Stimulated activated CD4-positive, alpha-beta T cell treated with anti-CD3 and anti-CD28 coated beads, Interleukin-4, amount 100 ng/mL, for 24 hours (primary cell): Measurements from ENCODE around the gene UTS2R.
"Not testable (repeated sequence)": the region's sequence is repeated elsewhere in the genome, so short reads cannot be mapped to it uniquely, and the experiment has no call there.

Experiments used
- DNase-seq: peaks from one replicate; pipeline ENCODE4 v3.0.0-alpha.2; 2020

UTS2R gene

DNA sequence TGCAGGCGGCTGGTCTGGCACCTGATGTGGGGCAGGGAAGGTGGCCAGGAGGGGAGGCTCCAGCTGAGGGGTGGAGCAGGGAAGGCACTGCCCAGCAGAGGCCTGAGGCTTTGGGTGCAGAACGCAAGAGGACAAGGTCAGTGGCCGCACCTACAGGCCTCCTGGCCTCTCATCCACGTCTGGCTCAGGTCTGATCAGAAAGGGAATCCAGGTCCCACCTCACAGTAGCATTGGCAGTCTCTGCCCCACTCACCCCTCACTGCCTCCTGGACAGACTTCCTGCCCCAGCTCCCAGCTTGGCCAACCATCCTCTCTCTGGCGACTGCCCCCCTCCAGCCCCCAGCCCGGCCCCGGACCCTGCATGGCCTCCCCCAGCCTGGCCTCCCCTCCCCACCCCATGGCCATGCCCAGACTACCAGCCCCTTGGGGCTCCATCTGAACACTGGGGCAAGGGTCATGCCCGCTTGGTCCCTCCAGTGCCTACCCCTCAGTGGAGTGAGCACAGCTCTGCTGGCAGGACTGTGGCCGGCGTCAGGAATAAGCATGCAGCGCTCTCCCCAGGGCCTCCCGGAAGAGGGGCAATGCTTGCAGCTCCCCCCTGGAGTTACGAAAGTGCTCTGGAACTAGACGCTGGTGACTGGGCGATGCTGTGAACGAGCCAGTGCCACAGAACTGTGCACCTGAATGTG lies 4.6 kb downstream of the UTS2R start:
- no peak for DNase-seq

DNA sequence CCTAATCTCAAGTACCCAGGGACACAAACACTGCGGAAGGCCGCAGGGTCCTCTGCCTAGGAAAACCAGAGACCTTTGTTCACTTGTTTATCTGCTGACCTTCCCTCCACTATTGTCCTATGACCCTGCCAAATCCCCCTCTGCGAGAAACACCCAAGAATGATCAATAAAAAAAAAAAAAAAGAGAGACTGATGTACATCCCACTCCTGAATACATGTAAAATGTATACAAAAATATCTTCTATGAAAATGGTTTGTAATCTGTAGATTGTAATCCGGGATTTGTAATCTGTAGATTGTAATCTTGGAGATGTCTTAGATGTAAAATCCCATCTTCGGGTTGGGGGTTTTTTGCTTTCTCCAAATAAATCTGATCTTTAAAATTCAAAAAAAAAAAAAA lies 5.7 kb downstream of the UTS2R start:
- DNase-seq, result not testable (repeated sequence)

- no peak for DNase-seq
Observed at GRCh38 chr17:82377924-82378740, 6.6 kb downstream of the UTS2R start.

DNA sequence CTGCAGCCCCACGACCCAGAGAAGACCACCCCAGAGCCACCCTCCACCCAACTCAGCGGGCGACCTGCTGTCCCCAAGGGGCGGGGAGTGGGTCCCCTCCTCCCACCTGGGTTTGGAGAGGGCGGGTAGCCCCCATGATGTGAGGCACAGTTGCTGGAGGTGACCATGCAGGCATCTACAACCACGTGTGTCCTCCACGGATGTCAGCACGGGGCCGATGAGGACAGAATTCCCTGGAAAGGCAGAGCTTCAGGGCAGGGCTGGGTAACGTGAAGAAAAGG lies 7.1 kb downstream of the UTS2R start:
- no peak for DNase-seq

GRCh38 chr17:82380860-82381702 lies 9.5 kb downstream of the UTS2R start:
- DNase-seq, result no peak

- DNase-seq, result not testable (repeated sequence)
Observed at GRCh38 chr17:82381703-82382009, 10.1 kb downstream of the UTS2R start.

DNA sequence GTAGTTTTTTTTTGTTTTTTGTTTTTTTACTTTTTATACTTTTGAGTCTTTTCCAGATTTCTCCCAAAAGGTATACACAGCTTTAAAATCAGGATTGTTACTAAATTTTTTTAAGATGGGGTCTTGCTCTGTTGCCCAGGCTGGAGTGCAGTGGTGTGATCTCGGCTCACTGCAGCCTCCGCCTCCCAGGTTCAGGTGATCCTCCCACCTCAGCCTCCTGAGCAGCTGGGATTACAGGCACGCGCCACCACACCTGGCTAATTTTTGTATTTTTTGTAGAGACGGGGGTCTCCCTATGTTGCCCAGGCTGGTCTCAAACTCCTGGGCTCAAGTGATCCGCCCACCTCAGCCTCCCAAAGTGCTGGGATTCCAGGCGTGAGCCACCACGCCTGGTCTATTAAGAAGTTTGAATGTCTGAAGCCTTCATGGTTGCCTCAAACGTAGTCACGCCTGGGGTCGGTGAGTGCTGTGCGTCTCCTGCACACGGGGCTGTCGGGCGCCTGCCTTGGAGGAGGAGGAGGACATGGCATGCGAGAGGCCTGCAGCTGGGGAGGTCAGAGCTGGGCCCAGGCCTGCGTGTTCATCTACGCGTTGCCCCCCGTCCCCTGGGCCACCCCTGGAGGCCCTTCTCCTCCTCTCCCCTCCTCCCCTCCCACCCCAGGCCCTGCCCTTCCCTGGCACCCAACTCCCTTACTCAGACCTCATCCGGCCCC lies 10.8 kb downstream of the UTS2R start:
- not testable (repeated sequence) for DNase-seq

DNA sequence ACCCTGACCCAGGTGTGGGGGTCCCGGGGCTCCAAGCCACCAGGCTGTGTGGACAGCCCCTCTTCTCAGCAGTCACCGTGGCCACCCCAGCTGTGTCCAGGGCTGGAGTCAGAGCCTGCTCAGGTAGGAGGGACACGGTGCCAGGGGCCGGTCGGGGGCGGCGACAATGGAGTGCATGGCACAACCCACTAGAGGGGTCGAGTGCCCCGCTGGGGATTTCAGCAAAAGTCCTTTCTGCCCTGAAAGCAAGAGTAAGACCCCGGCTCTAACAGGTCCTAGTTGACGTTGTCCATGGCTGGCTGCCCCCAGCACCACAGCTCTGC lies 11.3 kb downstream of the UTS2R start:
- DNase-seq, result no peak

DNA sequence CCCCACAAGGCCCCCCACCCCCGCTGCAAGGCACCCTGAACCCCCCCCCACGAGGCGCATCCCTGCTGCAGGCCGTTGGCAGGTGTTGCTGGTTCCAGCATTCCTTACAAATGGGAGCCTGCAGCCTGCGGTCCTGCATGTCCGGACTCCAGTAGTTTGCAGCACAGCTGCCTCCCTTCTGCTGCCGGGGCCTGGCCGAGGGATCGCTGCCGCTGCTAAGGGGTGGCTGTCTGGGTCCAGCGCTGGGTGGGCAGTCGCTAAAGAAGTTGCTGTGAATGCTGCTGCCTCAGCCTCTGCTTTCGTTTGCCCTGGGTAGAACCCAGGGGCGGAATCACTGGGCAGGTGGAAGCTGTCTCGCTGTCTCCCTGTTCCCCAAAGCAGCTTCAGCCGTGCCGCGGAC lies 11.8 kb downstream of the UTS2R start:
- DNase-seq, result no peak

DNA sequence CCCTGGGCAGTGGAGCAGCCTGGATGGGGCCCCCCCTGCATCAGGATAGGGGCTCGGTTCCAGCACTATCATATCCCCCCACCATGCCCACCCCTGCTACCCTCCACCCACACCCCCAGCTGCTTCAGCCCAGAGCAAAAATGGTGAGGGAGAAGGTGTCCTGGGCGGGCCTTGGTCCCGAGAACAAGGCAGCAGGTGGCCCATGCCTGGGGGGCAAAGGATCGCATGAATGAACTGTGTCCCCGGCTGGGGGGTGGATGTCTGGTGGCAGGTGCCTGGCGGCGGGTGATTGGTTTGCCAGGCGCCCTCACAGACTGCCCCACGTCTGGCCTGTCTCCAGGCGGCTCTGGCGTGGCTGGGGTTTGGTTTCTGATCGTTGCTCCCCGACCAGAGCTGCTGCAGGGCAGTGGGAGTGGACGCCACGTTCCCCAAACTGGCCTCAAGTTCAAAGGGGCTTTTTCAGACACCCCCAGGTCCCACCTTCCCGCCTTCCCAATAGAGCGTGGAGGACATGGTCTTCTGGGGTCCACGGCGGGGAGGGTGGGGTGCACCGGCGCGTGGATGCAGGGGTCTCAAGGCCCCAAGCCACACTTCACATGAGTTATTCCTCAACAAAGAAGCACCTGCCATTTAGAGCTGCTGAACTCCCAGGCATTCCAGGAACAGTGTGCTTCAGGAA lies 12.6 kb downstream of the UTS2R start:
- no peak for DNase-seq

DNA sequence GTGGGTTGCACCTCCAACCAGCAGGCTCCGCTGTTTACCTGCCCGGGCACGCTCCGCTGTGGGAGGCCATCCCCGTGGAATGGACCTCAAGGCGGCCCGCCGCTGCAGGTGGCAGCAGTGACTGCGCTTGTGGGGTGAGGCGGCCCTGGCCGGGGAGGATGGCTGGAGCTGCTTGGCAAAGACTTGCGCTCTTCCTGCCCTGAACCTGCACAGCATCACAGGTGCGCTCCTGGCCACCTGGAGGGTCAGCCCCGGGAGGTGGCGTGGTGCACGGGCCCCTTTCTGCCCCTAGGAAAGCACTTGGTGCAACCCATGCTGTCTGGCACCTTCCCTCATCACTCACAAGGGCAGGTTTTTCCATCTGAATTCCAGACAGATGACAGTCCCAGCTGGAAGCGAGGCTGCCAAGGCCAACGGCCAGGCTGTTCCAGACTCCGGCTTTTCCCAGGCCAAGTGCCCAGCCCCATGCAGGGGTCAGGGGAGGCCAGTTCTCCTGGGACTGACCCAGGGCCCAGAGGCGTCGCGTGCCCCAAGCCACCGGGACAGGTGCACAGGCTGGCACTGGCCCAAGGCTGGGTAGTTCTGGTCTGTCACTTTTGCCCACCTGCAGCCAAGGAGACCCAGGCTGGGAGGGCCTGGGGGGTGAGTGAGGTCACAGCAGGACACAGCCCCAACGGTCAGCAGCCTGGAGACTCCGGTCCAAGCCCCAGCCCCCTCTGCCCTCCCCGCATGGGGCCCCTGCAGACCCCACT lies 13.3 kb downstream of the UTS2R start:
- no peak for DNase-seq

DNA sequence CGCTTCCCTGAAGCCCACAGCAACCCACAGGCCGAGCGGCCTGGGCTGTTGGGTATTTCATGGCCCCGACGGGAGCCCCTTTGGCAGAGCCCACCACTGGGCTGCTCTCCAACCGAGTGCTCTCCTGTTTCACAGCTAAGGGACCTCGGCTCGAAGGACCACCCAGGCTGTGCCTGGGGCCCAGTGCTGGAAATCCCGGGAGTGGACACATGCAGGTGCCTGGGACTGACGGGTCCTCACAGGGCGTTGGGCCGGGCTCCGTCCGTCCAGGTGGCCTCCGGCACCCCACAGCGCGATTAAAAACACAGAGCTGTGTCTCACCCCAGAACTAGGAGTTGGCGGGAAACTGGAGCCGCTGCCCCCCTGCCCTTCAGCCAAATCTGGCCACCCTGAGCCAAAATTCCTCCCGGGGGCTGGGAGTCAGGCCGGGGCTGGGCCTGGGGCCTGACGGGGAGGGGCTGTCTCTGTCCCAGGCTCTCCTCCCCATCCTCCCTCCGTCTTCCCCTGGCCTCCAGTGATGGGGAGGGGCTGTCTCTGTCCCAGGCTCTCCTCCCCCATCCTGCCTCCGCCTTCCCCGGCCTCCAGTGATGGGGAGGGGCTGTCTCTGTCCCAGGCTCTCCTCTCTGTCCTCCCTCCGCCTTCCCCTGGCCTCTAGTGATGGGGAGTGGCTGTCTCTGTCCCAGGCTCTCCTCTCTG lies 14.1 kb downstream of the UTS2R start:
- DNase-seq, result no peak

DNA sequence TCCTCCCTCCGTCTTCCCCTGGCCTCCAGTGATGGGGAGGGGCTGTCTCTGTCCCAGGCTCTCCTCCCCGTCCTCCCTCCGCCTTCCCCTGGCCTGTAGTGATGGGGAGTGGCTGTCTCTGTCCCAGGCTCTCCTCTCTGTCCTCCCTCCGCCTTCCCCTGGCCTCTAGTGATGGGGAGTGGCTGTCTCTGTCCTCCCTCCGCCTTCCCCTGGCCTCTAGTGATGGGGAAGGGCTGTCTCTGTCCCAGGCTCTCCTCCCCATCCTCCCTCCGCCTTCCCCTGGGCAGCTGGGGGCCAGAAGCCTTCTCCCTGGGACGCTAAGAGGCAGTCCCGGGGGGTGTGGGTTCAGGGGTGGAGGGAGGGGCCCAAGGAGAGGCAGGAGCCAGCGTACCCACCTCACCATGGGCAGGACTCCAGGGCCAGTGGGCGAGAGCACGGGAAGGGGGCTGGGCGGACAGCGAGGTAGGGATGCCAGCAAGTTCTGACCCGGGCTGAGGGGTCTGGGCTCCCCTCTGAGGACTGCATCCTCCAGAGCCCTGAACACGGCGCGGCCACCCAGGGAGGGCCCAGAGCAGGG lies 14.8 kb downstream of the UTS2R start:
- no peak for DNase-seq

DNA sequence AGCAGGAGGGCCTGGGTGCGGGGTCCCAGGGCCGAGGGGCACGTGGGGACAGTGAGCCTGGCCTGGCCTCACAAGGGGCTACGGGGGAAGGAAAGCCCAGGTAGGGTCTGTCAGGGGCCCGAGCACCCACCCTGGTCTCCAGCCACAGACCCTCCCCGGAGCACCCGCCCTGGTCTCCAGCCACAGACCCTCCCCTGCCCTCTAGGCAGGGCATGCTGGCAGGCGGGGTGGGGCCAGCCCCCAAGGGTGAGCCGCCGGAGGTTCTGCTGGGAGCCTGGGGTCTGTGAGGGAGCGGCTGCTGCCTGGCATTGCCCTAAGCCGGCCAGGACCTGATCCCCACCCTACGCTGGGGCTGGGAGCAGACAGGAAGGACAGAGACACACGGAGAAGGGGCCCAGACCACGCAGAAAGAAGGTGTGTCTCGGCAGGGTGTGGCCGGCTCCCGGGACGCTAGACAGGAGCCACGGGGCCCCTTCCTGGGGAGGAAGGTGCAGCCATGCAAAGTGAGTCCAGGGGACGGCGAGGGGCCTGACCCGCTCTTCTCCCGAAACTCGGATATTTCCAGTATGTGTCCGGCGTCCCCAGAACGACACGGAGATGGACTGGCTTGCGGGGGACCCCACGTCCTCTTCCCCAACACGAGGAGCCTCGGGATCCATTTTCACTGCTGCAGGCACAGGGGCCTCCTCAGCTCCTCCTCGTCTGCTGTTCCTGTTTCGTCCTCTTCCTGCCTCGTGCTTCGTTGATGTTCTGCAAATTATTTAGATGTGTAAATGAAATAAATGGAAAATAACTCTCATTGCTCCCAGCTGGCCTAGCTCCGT lies 15.5 kb downstream of the UTS2R start:
- no peak for DNase-seq

- DNase-seq, result no peak
Observed at GRCh38 chr17:82387705-82388106, 16.1 kb downstream of the UTS2R start.

- DNase-seq, result no peak
Observed at GRCh38 chr17:82388223-82388921, 16.8 kb downstream of the UTS2R start.

DNA sequence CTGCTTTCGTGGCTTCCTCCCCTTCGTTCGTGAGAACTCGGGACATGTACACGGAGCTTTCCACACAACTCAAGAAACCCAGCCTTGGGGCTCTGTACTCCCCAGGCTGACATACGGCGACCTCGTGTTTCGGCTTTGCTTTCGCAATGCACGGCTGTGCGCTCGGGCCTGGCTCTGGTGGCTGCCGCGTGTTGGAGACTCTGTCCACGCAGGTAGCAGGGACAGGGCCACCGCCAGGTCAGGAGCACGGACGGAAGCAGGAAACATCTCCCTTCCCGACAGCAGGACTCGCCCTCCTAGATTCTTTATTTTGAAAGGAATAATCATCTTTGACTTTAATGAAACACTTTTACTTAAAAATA lies 17.3 kb downstream of the UTS2R start:
- DNase-seq, result no peak

DNA sequence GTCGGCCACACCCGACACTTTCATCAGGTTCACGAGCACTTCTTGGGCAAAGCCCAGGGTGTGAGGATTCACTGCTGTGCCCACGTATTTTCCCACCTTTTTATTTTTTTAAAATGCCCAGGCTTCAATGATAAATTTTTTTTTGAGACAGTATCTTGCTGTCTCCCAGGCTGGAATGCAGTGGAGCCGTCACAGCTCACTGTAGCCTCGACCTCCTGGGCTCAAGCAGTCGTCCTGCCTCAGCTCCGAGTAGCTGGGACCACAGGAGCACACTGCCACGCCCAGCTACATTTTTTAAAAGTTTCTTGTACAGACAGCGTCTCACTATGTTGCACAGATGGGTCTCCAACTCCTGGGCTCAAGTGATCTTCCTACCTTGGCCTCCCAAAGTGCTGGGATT lies 17.8 kb downstream of the UTS2R start:
- no peak for DNase-seq

DNA sequence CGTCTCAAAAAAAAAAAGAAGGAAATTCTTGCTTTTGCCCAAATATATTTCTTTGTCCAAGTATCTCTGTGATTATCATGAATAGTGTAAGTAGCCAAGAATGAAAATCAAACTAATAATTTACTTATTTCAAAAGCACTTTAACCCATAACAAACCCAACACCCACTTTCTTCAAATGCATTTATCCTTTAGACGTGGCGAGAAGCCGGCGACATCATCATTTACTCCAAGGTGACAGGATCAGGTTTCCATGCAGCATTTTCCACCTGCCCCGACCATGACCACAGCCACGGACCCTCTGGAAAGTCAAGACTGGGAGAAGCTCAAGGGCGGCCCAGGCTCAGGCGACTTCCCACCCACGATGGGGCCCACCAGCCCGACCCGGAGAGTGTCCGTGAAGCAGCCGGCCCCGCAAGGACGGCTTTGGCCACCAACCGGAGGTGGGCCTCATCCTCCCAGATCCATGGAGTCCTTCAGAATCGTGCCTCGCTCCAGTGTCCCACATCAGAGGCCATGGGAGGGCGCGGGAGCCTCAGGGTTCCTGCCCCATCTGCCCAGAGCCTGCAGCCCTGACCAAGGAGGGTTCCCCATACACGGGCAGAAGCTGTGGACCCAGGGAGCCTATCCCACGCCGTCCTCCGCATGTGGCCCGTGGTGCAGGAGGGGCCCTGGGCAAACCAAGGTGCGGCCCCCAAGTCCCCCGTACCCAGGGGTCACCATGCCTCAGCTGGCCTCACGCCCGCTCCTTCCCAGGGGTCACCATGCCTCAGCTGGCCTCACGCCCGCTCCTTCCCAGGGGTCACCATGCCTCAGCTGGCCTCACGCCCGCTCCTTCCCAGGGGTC lies 18.7 kb downstream of the UTS2R start:
- no peak for DNase-seq
